CD1c-positive myeloid dendritic cell (primary cell): ENCODE data around the gene LINGO4.
"Not testable (repeated sequence)": the region's sequence is repeated elsewhere in the genome, so short reads cannot be mapped to it uniquely, and the experiment has no call there.

Source experiments
- DNase-seq: peaks from one replicate; pipeline ENCODE4 v3.0.0-alpha.2; 2016; ENCODE audit errors: extremely low spot score

The LINGO4 gene

GRCh38 chr1:151783796-151784195 is 21.4 kb downstream of the LINGO4 start:
- peak; percentile 47 for DNase-seq

DNA sequence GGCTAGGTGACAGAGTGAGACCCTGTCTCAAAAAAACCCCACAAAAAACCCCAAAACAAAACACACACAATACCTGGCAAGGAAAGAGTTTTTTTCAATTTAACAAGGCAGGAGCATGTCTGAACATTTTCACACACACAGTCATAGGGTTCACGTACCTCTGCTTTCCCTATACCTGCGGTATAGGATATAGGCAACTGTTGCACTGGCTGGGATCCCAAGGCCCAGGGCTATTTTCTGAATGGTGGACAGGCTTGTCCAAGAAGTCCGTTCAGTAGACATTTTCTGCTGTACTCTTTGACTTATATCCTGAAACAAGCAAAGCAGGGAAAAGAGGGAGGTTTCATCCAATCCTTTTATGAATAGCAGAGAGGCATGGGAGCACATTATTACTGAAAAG is 22.5 kb downstream of the LINGO4 start:
- DNase-seq: no peak

- DNase-seq: not testable (repeated sequence)
Measured at GRCh38 chr1:151782026-151782425, 23.2 kb downstream of the LINGO4 start.

DNA sequence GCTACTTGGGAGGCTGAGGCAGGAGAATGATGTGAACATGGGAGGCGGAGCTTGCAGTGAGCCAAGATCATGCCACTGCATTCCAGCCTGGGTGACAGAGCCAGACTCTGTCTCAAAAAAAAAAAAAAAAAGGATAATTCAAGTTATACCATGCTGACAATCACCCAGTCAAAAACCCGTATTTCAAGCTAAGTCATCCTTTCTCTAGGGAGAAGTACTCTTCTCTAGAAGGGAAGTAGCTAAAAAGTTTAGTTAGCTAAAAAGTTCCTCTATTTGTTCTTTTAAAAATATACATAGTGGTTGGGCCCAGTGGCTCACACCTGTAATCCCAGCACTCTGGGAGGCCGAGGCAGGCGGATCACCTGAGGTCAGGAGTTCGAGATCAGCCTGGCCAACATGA is 24.5 kb downstream of the LINGO4 start:
- DNase-seq: peak; percentile 69

GRCh38 chr1:151779852-151780251 is 25.4 kb downstream of the LINGO4 start:
- DNase-seq: no peak

GRCh38 chr1:151777317-151777716 is 27.9 kb downstream of the LINGO4 start:
- no peak for DNase-seq

GRCh38 chr1:151776665-151777062 is 28.6 kb downstream of the LINGO4 start:
- DNase-seq: no peak

DNA sequence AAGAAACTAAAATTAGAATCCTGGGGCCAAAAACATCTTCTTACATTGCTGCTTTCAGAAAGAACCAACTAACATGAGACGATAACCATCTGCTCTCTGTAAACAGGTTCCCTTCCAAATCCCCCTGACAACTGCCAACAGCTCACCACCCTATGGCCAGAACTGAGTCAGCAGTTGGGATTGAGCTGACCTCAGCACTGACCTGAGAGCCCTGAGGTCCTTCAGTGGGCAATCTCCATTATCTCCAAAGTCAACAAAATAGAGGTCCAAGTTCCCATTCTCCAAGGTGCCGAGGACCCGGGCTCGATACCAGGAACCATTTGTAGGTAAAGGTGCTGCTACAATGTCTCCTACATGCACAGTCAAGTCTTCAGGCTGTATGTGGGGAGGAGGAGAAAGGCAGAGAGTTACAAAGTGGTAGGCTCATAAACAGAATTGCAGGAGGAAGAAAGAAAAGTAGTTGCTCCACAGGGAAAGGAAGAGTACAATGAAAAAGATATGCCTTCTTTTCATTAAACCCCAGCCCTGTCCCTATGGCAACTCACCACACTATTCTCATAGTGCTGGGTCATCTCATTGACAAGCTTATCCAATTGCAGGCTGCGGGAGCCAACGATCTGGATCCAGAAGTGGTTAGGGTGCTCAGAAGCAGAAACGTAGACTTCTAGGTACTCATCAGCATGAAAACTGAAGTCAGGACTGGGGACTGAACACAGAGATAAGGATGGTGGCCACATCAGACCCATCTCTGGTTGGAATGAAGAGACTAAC is 29.1 kb downstream of the LINGO4 start:
- DNase-seq: no peak

- DNase-seq: no peak
Measured at GRCh38 chr1:151774256-151774922, 30.8 kb downstream of the LINGO4 start.

DNA sequence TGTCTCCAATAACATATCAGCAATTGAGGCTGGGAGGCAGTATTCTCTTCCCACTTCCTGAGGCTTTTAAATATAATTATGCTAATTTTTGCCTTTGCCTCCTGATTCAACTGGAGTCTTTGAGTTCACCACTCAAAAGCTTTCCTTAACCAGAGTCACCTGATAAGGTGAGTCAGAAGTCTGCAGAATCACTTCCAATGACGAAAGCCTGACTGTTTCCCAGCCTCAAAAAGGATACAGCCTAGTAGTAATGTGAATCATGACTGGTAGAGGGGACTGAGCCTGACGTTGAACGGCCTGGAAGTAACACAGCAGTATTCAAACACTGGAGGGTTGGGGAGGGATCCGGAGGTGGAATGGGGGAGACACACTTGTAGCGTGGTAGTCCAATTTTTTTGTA is 31.5 kb downstream of the LINGO4 start:
- no peak for DNase-seq

DNA sequence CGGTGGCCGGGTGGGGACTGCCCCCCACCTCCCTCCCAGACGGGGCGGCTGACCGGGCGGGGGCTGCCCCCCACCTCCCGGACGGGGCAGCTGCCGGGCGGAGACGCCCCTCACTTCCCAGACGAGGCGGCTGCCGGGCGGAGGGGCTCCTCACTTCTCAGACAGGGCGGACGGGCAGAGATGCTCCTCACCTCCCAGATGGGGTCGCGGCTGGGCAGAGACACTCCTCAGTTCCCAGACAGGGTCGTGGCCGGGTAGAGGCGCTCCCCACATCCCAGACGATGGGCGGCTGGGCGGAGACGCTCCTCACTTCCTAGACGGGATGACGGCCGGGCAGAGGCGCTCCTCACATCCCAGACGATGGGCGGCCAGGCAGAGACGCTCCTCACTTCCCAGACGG is 35.9 kb downstream of the LINGO4 start:
- DNase-seq: not testable (repeated sequence)

DNA sequence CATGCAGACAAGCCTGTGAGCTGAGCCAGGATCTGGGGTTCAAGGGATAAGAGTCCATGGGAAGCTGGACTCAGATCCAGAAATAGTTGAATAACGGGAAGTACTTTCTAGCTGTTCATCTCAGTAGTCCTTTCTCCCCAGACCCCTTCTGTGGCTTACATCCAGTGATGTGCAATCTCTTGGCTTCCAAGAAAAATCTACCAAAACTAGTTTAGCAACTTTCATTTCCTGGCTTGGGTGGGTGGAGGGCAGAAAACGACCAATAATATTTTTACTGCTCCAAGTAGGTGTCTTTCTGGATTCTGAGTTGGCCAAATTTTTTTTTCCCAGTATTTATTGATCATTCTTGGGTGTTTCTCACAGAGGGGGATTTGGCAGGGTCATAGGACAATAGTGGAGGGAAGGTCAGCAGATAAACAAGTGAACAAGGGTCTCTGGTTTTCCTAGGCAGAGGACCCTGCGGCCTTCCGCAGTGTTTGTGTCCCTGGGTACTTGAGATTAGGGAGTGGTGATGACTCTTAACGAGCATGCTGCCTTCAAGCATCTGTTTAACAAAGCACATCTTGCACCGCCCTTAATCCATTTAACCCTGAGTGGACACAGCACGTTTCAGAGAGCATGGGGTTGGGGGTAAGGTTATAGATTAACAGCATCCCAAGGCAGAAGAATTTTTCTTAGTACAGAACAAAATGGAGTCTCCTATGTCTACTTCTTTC is 36.7 kb downstream of the LINGO4 start:
- DNase-seq: peak; percentile 29

DNA sequence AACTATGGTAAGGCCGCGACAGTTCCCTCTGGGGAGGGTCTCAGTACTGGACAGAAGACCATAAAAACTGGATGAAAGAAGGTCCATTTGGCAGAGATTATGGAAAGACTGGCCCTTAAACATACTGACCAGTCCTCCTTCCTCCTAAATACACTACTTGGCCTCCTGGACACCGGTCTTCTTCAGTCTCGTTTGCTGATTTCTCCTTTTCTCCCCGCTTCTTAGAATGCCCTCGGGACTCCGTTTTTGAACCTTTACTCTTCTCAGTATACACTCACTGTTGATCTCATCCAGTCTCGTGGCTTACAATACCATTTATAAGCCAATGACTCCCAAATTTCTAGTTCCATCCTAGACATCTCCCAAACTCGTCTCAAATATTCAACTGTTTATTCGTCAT is 41.2 kb downstream of the LINGO4 start:
- no peak for DNase-seq

- peak; percentile 77 for DNase-seq
Measured at GRCh38 chr1:151762941-151763921, 42.0 kb downstream of the LINGO4 start, which contains the start of gene MRPL9. Gene MRPL9 (minus strand): TSS chr1:151763496. CDS start chr1:151763479, 17 bp downstream.

GRCh38 chr1:151760597-151761385 is 44.4 kb downstream of the LINGO4 start:
- no peak for DNase-seq

- no peak for DNase-seq
Measured at GRCh38 chr1:151759241-151759640, 46.0 kb downstream of the LINGO4 start.

DNA sequence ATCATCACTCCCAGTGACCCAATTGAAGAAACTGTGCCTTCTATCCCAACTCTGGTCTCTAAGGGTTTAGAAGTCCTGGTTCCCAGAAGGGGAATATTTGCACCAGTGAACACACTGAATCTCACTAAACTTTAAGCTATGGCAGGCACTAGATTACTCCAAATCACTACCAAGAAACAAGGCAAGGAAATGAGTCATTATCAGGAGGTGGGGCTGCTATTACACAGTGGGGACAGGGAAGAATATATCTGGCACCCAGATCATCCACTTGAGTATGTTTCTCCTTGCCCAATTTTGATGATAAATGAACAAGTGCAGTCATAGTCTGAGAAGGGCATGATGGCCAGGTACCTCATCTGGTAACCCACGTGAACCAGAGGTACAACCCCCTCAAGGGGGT is 48.9 kb downstream of the LINGO4 start:
- no peak for DNase-seq
